B cell (primary cell): Measurements from ENCODE around the gene EHD1.

Source experiments
- CTCF ChIP-seq: fragments of 200-600 bp; IDR thresholded peaks from one replicate; pipeline ENCODE4 v1.8.0; 2022; ENCODE audit warnings: antibody characterized with exemption, mild to moderate bottlenecking
- EZH2 ChIP-seq: IDR thresholded peaks from 2 replicates; pipeline ENCODE4 v1.6.1; 2012; ENCODE audit warnings: borderline replicate concordance, low read depth, mild to moderate bottlenecking, moderate library complexity, low read length; ENCODE audit not compliant: insufficient read depth, poor library complexity, severe bottlenecking

GRCh38 chr11:64849598-64850356 is 28.6 kb downstream of the EHD1 start:
- TF ChIP-seq CTCF, result no peak
- TF ChIP-seq EZH2, result no peak
